CD4-positive, CD25-positive, alpha-beta regulatory T cell (primary cell): ENCODE results near the gene RASAL2. TPM values are rescaled to one million over a fixed set of nuclear protein-coding genes. Genes with fewer than 3 reads are reported as not detected.
A peak's percentile ranks its signal among the peaks of the same experiment; 100 is the strongest.

ENCODE experiments used
- ATAC-seq, 2 donors: fragments of 150-1000 bp; cut with Tn5 transposase; one replicate each; pipeline ENCODE4 v1.10.0; 2021; ENCODE audit warnings: low read depth in 2 of 2, moderate number of reproducible peaks in 2 of 2, moderate library complexity in 1 of 2
- DNase-seq, 3 donors: peaks; one replicate each; pipeline versions ENCODE4 v3.0.0 to v3.0.0-alpha.2; 2012 to 2022; ENCODE audit warnings: mixed read lengths in 1 of 3
- H3K27ac ChIP-seq: one replicate; pipeline ENCODE4 v1.7.0; 2013; ENCODE audit warnings: mild to moderate bottlenecking, low read length; ENCODE audit not compliant: insufficient read depth, poor library complexity, severe bottlenecking
- H3K27me3 ChIP-seq: one replicate; pipeline ENCODE4 v1.7.0; 2013; ENCODE audit warnings: low read length; ENCODE audit not compliant: control insufficient read depth, insufficient read depth
- H3K36me3 ChIP-seq: one replicate; pipeline ENCODE4 v1.7.0; 2013; ENCODE audit warnings: mild to moderate bottlenecking, low read length, moderate library complexity; ENCODE audit not compliant: control insufficient read depth, insufficient read depth
- H3K4me1 ChIP-seq: 2 replicates; pipeline ENCODE4 v1.7.0; 2013; ENCODE audit warnings: mild to moderate bottlenecking, low read length; ENCODE audit not compliant: insufficient read depth, control insufficient read depth, poor library complexity, severe bottlenecking
- H3K4me3 ChIP-seq: one replicate; pipeline ENCODE4 v1.7.0; 2013; ENCODE audit warnings: low read depth, mild to moderate bottlenecking, low read length, moderate library complexity
- H3K9me3 ChIP-seq, 2 experiments: 1 replicate in 1 of 2; 2 replicates in 1 of 2; pipeline ENCODE4 v1.7.0; 2013; ENCODE audit warnings: low read length in 2 of 2, mild to moderate bottlenecking in 1 of 2, moderate library complexity in 1 of 2; ENCODE audit not compliant: control insufficient read depth in 2 of 2
- H3K27ac Mint-ChIP-seq, 3 donors: one replicate each; pipeline ENCODE4 v1.8.0; 2020 to 2022; ENCODE audit warnings: mild to moderate bottlenecking in 3 of 3, mixed read lengths in 3 of 3, moderate library complexity in 2 of 3
- H3K27me3 Mint-ChIP-seq: one replicate; pipeline ENCODE4 v1.8.0; 2022; ENCODE audit warnings: mild to moderate bottlenecking, mixed read lengths
- H3K36me3 Mint-ChIP-seq: one replicate; pipeline ENCODE4 v1.8.0; 2020; ENCODE audit warnings: mixed read lengths
- H3K4me1 Mint-ChIP-seq, 4 donors: one replicate each; pipeline ENCODE4 v1.8.0; 2020 to 2022; ENCODE audit warnings: mixed read lengths in 4 of 4, mild to moderate bottlenecking in 1 of 4
- H3K4me3 Mint-ChIP-seq, 4 donors: one replicate each; pipeline ENCODE4 v1.8.0; 2020 to 2022; ENCODE audit warnings: mild to moderate bottlenecking in 4 of 4, mixed read lengths in 4 of 4, moderate library complexity in 3 of 4
- H3K9me3 Mint-ChIP-seq, 7 donors: one replicate each; pipeline ENCODE4 v1.8.0; 2020 to 2022; ENCODE audit warnings: mixed read lengths in 7 of 7, mild to moderate bottlenecking in 3 of 7, moderate library complexity in 2 of 7
- polyA plus RNA-seq, 4 donors: library from polyadenylated mRNA; unstranded; fragments of 300-500 nt; fragmentation: Illumina TruSeq; gene quantifications; one replicate each; pipeline ENCODE4 v1.2.3, GENCODE V29; 2021
- total RNA-seq: library from RNA; stranded (reverse); gene quantifications from one replicate; pipeline ENCODE4 v1.2.3, GENCODE V29; 2022

Gene RASAL2
- total and polyA plus RNA-seq, 5 donors from 2014 or later = not detected

DNA sequence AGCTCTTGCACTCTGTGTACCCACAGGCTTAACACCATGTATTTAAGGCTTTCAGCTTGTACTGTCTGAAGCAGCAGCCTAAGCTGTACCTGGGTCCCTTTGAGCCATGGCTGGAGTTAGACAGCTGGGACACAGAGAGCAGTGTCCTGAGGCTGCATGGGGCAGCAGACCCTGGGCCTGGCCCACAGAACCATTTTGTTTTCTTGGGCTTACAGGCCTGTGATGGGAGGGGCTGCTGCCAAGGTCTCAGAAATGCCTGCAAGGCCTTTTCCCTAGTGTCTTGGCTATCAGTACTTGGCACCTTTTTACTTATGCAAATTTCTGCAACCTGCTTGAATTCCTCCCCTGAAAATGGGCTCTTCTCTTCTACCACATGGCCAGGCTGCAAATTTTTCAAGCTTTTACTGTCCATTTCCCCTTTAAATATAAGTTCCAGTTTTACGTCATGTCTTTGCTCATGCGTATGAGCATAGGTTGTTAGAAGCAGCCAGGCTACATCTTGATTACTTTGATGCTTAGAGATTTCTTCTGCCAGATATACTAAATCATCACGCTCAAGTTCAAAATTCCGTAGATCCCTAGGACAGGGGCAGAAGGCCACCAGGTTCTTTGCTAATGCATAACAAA lies 259.0 kb downstream of the RASAL2 start:
- no peak overlapping the region for H3K27ac ChIP-seq
- Mint-ChIP-seq H3K9me3 (peaks cover 0 to 8% (median 0%) of the 10 kb centered on the region in 7 donors), H3K4me1 (no peaks in the 10 kb centered on the region), H3K27ac (no peak overlapping the region), H3K4me3 (peak overlapping the region in 1 of 4 donors; percentile 32), H3K36me3 (no peaks in the 10 kb centered on the region), H3K27me3 (no peaks in the 10 kb centered on the region)
- H3K4me1 ChIP-seq = no peaks in the 10 kb centered on the region
- DNase-seq (no peak), ATAC-seq (no peak)
- no peaks in the 10 kb centered on the region for H3K36me3 ChIP-seq
- H3K4me3 ChIP-seq = no peak overlapping the region
- H3K9me3 ChIP-seq = no peaks in the 10 kb centered on the region
- H3K27me3 ChIP-seq = no peaks in the 10 kb centered on the region

DNA sequence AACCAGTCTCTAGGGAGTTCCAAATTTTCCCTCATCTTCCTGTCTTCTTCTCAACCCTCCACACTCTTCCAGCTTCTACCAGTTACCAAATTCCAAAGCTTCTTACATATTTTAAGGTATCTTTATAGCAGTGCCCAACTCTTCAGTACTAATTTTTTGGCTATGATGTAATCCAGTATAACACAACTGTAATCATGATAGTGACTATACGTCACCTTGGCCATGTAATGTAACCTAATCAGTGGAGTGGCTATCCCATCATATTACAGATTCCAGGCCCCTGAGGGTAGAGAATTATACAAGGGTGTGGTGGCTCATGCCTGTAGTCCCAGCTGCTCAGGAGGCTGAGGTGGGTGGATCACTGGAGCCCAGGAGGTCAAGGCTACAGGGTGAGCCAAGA lies 259.6 kb downstream of the RASAL2 start:
- DNase-seq (no peak), ATAC-seq (no peak)
- H3K4me3 ChIP-seq = no peak overlapping the region
- no peaks in the 10 kb centered on the region for H3K9me3 ChIP-seq
- H3K4me1 Mint-ChIP-seq = no peaks in the 10 kb centered on the region
- H3K27me3 ChIP-seq = no peaks in the 10 kb centered on the region
- H3K4me3 Mint-ChIP-seq = no peak overlapping the region
- no peaks in the 10 kb centered on the region for H3K36me3 Mint-ChIP-seq
- H3K27me3 Mint-ChIP-seq = no peaks in the 10 kb centered on the region
- peaks cover 0 to 8% (median 0%) of the 10 kb centered on the region in 7 donors for H3K9me3 Mint-ChIP-seq
- H3K27ac ChIP-seq = no peak overlapping the region
- no peaks in the 10 kb centered on the region for H3K36me3 ChIP-seq
- H3K27ac Mint-ChIP-seq = no peak overlapping the region
- no peaks in the 10 kb centered on the region for H3K4me1 ChIP-seq

DNA sequence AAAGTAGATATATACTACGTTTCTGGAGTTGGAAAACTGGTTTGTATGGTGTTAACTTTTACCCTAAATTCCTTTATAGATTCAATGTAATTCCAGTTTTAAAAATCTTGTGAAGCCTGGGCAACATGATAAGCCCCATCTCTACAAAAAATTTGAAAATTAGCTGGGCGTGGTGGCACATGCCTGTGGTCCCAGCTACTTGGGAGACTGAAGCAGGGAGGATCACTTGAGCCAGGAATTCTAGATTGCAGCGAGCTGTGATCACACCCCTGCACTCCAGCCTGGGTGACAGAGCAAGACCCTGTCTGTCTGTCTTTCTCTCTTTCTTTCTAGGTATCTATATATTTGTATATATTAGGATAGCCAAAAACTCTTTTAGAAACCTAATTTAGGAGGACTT lies 260.9 kb downstream of the RASAL2 start:
- no peaks in the 10 kb centered on the region for H3K36me3 Mint-ChIP-seq
- H3K9me3 Mint-ChIP-seq = peaks cover 0 to 8% (median 0%) of the 10 kb centered on the region in 7 donors
- no peak overlapping the region for H3K4me3 ChIP-seq
- H3K4me3 Mint-ChIP-seq = no peak overlapping the region
- H3K36me3 ChIP-seq = no peaks in the 10 kb centered on the region
- DNase-seq (no peak), ATAC-seq (no peak)
- H3K27ac Mint-ChIP-seq = no peak overlapping the region
- no peaks in the 10 kb centered on the region for H3K4me1 Mint-ChIP-seq
- no peaks in the 10 kb centered on the region for H3K9me3 ChIP-seq
- H3K27ac ChIP-seq = no peak overlapping the region
- no peaks in the 10 kb centered on the region for H3K4me1 ChIP-seq
- no peaks in the 10 kb centered on the region for H3K27me3 Mint-ChIP-seq
- no peaks in the 10 kb centered on the region for H3K27me3 ChIP-seq

- no peaks in the 10 kb centered on the region for H3K27me3 Mint-ChIP-seq
- no peak overlapping the region for H3K4me3 Mint-ChIP-seq
- Histone ChIP-seq H3K4me1 (no peaks in the 10 kb centered on the region), H3K9me3 (no peaks in the 10 kb centered on the region), H3K36me3 (no peaks in the 10 kb centered on the region), H3K27ac (no peak overlapping the region), H3K4me3 (no peak overlapping the region), H3K27me3 (no peaks in the 10 kb centered on the region)
- ATAC-seq (no peak), DNase-seq (no peak)
- peaks cover 0 to 8% (median 0%) of the 10 kb centered on the region in 7 donors for H3K9me3 Mint-ChIP-seq
- no peaks in the 10 kb centered on the region for H3K36me3 Mint-ChIP-seq
- no peak overlapping the region for H3K27ac Mint-ChIP-seq
- no peaks in the 10 kb centered on the region for H3K4me1 Mint-ChIP-seq
Measured at GRCh38 chr1:178356299-178356698, 262.4 kb downstream of the RASAL2 start.

- peaks cover 0 to 3% (median under 1%) of the 10 kb centered on the region in 7 donors for H3K9me3 Mint-ChIP-seq
- no peaks in the 10 kb centered on the region for H3K27me3 ChIP-seq
- no peak overlapping the region for H3K27ac ChIP-seq
- H3K4me3 Mint-ChIP-seq = no peak overlapping the region
- no peaks in the 10 kb centered on the region for H3K27me3 Mint-ChIP-seq
- no peaks in the 10 kb centered on the region for H3K4me1 Mint-ChIP-seq
- no peak overlapping the region for H3K4me3 ChIP-seq
- no peak overlapping the region for H3K27ac Mint-ChIP-seq
- ATAC-seq = no peak
- DNase-seq = no peak
- H3K9me3 ChIP-seq = no peaks in the 10 kb centered on the region
- H3K36me3 ChIP-seq = no peaks in the 10 kb centered on the region
- no peaks in the 10 kb centered on the region for H3K36me3 Mint-ChIP-seq
- no peaks in the 10 kb centered on the region for H3K4me1 ChIP-seq
Measured at GRCh38 chr1:178358456-178358855, 264.6 kb downstream of the RASAL2 start.

- H3K27me3 ChIP-seq = no peaks in the 10 kb centered on the region
- H3K36me3 ChIP-seq = no peaks in the 10 kb centered on the region
- no peaks in the 10 kb centered on the region for H3K4me1 Mint-ChIP-seq
- no peak for DNase-seq
- no peaks in the 10 kb centered on the region for H3K9me3 ChIP-seq
- no peaks in the 10 kb centered on the region for H3K36me3 Mint-ChIP-seq
- no peaks in the 10 kb centered on the region for H3K27me3 Mint-ChIP-seq
- no peak overlapping the region for H3K4me3 ChIP-seq
- peaks cover 0 to 2% (median 0%) of the 10 kb centered on the region in 7 donors for H3K9me3 Mint-ChIP-seq
- H3K27ac ChIP-seq = no peak overlapping the region
- no peak overlapping the region for H3K27ac Mint-ChIP-seq
- no peaks in the 10 kb centered on the region for H3K4me1 ChIP-seq
- no peak overlapping the region for H3K4me3 Mint-ChIP-seq
- no peak for ATAC-seq
Measured at GRCh38 chr1:178360421-178360820, 266.5 kb downstream of the RASAL2 start.

GRCh38 chr1:178361847-178362246 lies 267.9 kb downstream of the RASAL2 start:
- H3K4me1 ChIP-seq = no peaks in the 10 kb centered on the region
- no peaks in the 10 kb centered on the region for H3K27me3 Mint-ChIP-seq
- H3K27ac Mint-ChIP-seq = no peak overlapping the region
- H3K4me3 ChIP-seq = no peak overlapping the region
- no peaks in the 10 kb centered on the region for H3K36me3 ChIP-seq
- H3K27ac ChIP-seq = no peak overlapping the region
- H3K4me3 Mint-ChIP-seq = no peak overlapping the region
- H3K4me1 Mint-ChIP-seq = no peaks in the 10 kb centered on the region
- H3K9me3 Mint-ChIP-seq = peaks cover 0 to 2% (median 0%) of the 10 kb centered on the region in 7 donors
- no peak for ATAC-seq
- no peaks in the 10 kb centered on the region for H3K9me3 ChIP-seq
- no peaks in the 10 kb centered on the region for H3K27me3 ChIP-seq
- no peak for DNase-seq
- no peaks in the 10 kb centered on the region for H3K36me3 Mint-ChIP-seq

GRCh38 chr1:178362747-178363146 lies 268.8 kb downstream of the RASAL2 start:
- H3K4me1 Mint-ChIP-seq = no peaks in the 10 kb centered on the region
- H3K27me3 Mint-ChIP-seq = no peaks in the 10 kb centered on the region
- H3K36me3 Mint-ChIP-seq = no peaks in the 10 kb centered on the region
- H3K9me3 ChIP-seq = no peaks in the 10 kb centered on the region
- no peak overlapping the region for H3K27ac ChIP-seq
- no peaks in the 10 kb centered on the region for H3K4me1 ChIP-seq
- H3K36me3 ChIP-seq = no peaks in the 10 kb centered on the region
- no peaks in the 10 kb centered on the region for H3K27me3 ChIP-seq
- H3K4me3 ChIP-seq = no peak overlapping the region
- peaks cover 0 to 2% (median 0%) of the 10 kb centered on the region in 7 donors for H3K9me3 Mint-ChIP-seq
- H3K4me3 Mint-ChIP-seq = no peak overlapping the region
- ATAC-seq = no peak
- DNase-seq = no peak
- no peak overlapping the region for H3K27ac Mint-ChIP-seq
